Sigmoid colon (tissue), 3 donors: ENCODE data around the gene FAM117A.

Experiments used
- CTCF ChIP-seq, 4 experiments: fragments of 450-650 bp in 3 of 4; fragments of 200-600 bp in 1 of 4; IDR thresholded peaks; one replicate each; pipeline ENCODE4 v1.5.1; 2016 to 2019; ENCODE audit warnings: antibody characterized with exemption in 4 of 4, mild to moderate bottlenecking in 3 of 4, moderate library complexity in 2 of 4
- POLR2A ChIP-seq, 2 donors: fragments of 450-650 bp; IDR thresholded peaks; one replicate each; pipeline ENCODE4 v1.6.1; 2016; ENCODE audit warnings: antibody characterized with exemption in 2 of 2, mild to moderate bottlenecking in 2 of 2, moderate library complexity in 2 of 2

- TF ChIP-seq POLR2A (IDR thresholded peaks at IDR 0.05) (no peak), CTCF (IDR thresholded peaks at IDR 0.05) (no peak)
Measured at GRCh38 chr17:49779156-49779738, 15.3 kb upstream of the FAM117A start.
